Fibroblast of villous mesenchyme (primary cell): Measurements from ENCODE around the gene WDFY3. TPM values are rescaled to one million over a fixed set of nuclear protein-coding genes. Genes with fewer than 3 reads are reported as not detected.
A peak's percentile ranks its signal among the peaks of the same experiment; 100 is the strongest.

ENCODE experiments used
- DNase-seq: peaks from one replicate; pipeline ENCODE4 v3.0.0-alpha.2; 2010; ENCODE audit warnings: low read depth
- H3K4me3 ChIP-seq: 2 replicates; pipeline ENCODE4 v1.5.1; 2011; ENCODE audit warnings: low read depth, mild to moderate bottlenecking, low read length
- total RNA-seq: library from RNA; depleted of rRNA; stranded (reverse); fragments of >200 nt; gene quantifications from 2 replicates; pipeline ENCODE4 v1.2.3, GENCODE V29; 2012
- TF ChIP-seq, protein P1 (sequence below): IDR thresholded peaks from 2 replicates; pipeline ENCODE4 v1.5.1; 2012; ENCODE audit warnings: low read depth, mild to moderate bottlenecking, low read length; ENCODE audit not compliant: insufficient read depth

The WDFY3 gene
- total RNA-seq, 1 donor, result 98.0 TPM

DNA sequence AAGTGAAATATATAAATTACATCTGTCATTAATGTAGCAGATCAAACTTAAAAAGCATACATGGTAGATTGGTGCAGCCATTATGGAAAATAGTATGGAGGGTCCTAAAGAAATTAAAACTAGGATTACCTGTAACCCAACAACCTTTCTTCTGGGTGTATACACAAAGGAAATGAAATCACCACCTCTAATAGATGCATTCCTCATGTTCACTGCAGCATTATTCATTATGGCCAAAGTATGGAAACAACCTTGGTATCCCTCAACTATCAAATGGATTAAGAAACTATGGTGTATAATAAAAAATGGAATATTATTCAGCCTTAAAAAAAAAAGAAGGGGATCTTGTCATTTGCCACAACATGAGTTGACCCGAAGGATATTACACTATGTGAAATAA lies 13.7 kb downstream of the WDFY3 start:
- no peak overlapping the region for H3K4me3 ChIP-seq
- TF ChIP-seq, protein P1, sequence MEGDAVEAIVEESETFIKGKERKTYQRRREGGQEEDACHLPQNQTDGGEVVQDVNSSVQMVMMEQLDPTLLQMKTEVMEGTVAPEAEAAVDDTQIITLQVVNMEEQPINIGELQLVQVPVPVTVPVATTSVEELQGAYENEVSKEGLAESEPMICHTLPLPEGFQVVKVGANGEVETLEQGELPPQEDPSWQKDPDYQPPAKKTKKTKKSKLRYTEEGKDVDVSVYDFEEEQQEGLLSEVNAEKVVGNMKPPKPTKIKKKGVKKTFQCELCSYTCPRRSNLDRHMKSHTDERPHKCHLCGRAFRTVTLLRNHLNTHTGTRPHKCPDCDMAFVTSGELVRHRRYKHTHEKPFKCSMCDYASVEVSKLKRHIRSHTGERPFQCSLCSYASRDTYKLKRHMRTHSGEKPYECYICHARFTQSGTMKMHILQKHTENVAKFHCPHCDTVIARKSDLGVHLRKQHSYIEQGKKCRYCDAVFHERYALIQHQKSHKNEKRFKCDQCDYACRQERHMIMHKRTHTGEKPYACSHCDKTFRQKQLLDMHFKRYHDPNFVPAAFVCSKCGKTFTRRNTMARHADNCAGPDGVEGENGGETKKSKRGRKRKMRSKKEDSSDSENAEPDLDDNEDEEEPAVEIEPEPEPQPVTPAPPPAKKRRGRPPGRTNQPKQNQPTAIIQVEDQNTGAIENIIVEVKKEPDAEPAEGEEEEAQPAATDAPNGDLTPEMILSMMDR, result no peak
- DNase-seq, result no peak

DNA sequence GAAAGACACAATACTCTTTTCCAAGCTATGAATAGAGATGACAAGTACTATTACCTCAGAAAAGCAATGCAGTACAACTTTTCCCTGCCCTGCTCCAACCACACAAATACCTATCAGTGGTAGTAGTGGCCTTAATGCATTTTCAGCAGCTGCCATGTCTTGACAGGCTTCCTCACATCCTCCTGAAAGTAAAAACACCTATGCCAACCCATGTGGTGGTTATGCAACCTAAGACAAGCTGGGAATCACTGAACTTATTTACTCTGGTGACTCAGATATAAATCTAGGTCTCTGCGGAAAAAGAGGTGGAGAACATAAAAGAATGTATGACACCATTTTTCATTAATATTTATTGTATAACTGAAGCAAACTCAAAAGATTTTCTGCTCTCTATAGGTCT lies 14.5 kb downstream of the WDFY3 start:
- H3K4me3 ChIP-seq, result no peak overlapping the region
- DNase-seq, result peak; percentile 65
- TF ChIP-seq, protein P1, result no peak

DNA sequence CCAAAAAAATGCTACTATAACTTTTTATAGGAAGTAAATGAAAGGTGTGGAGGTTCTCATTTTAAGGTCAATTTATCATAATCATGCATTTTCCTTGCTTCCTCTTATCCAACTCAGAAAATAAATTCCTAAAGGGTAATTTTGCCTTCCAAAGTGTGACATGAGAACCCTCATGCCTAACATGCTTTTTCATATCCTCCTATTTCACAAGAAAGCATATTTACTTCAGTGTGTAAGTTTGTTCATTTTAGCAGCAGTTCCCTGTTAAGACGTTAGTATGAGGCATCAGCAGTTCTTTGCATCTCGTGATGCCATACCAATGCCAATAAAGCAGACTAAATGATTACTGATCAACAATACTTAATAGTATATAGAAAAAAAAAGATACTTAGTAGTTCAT lies 18.4 kb downstream of the WDFY3 start:
- H3K4me3 ChIP-seq, result no peak overlapping the region
- peak; percentile 36 for DNase-seq
- TF ChIP-seq, protein P1, result no peak

DNA sequence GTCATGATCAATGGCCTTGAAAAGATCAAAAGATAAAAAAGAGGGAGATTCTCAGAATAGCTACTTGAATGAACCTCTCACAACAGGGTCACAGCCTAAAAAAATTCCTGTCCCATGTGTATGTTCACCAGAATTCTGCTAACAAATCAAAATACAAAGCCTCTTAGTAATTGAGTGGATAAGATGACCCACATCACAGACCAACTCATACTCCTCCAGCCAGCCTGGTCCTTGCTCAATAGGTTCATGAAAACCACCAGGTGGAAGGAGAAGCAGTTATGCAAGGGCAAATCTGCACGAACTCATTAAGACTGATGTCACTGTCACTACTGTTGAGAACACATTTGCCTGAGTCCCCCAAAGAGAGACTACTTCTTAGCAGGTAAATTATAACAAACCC lies 21.5 kb downstream of the WDFY3 start:
- TF ChIP-seq, protein P1, result no peak
- peak; percentile 34 for DNase-seq
- no peak overlapping the region for H3K4me3 ChIP-seq

DNA sequence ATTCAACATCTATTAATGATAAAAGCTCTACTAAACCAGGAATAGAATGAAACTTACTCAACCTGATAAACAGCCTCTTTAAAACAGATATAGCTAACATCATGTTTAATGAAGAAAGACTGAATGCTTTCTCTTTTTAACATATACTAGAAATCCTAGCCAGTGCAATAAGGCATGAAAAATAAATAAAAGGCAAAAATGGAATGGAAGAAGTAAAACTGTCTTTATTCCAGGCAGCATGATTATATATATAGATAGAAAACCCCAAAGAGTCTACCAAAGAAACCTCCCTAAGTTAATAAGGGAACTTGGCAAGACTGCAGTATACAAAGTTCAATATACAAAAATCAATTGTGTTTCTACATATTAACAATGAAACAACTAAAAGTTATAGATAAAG lies 25.5 kb downstream of the WDFY3 start:
- no peak overlapping the region for H3K4me3 ChIP-seq
- TF ChIP-seq, protein P1, result no peak
- no peak for DNase-seq

DNA sequence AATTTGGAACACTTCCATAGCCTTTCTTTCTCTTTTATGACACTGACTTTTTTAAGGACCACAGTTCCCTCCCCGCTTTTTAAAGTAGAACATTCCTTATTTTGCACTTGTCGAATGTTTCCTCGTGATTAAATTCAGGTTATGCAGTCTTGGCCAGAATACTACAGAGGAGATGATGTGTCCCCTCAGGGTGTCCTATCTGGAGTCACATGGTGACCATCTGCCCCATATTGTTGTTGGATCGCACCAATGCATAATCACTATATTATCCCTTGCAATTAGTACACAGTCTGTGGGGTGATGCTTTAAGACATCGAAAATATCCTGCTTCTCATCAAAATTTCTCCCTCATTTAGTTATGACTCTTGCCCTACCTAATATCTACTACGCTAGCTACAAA lies 27.4 kb downstream of the WDFY3 start:
- no peak for DNase-seq
- TF ChIP-seq, protein P1, result no peak
- H3K4me3 ChIP-seq, result no peak overlapping the region

DNA sequence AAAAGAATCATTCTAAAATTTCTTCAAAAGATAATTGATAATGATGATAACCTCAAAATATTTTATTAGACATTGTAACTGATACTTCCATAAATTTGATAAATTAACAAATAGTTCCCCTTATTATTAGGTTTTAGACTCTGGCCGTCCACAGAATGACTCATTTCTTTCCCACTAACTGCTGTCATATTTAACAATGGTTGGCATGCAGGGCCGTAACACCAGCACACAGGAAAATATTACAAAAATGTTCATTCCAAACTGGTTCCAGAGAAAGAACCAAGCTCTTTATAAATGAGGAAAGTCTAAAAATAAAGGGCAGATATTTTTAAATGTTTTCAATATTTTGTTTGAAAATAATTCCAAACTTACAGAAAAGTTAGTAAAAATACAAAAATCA lies 28.2 kb downstream of the WDFY3 start:
- H3K4me3 ChIP-seq, result no peak overlapping the region
- DNase-seq, result peak; percentile 47
- TF ChIP-seq, protein P1, result no peak
